ENCODE measurements around the gene C16orf54.
"Not testable (repeated sequence)": the region's sequence is repeated elsewhere in the genome, so short reads cannot be mapped to it uniquely, and the experiment has no call there.

The C16orf54 gene

GRCh38 chr16:29766571-29766970, 20.8 kb upstream of the C16orf54 start:
- DNase-seq: no peak

- DNase-seq: no peak
These were observed 19.6 kb upstream of the C16orf54 start for GRCh38 chr16:29765167-29766032.

GRCh38 chr16:29763326-29763725, 17.5 kb upstream of the C16orf54 start:
- no peak for DNase-seq

DNA sequence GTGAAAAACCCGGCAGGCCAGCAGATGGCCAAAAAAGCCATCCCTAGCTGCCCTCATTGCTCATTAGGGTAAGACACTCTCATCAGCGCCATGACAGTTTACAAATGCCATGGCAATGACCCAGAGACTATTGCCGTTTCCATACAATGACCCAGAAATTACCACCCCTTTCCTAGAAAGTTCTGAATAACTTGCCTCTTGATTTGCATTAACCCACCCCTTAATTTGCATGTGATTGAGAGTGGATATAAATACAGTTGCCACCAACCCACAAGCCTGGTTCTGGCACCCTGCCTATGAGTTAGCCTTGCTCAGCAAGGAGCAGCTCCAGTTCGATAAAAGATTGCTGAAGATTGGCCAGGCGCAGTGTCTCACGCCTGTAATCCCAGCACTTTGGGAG, 16.1 kb upstream of the C16orf54 start:
- no peak for DNase-seq

DNA sequence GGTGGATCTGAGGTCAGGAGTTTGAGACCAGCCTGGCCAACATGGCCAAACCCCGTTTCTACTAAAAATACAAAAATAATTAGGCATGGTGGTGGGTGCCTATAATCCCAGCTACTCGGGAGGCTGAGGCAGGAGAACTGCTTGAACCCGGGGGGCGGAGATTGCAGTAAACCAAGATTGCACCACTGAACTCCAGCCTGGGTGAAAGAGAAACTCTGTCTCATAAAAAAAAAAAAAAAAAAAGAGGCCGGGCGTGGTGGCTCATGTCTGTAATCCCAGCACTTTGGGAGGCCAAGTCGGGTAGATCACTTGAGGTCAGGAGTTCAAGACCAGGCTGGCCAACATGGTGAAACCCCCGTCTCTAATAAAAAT, 15.5 kb upstream of the C16orf54 start:
- not testable (repeated sequence) for DNase-seq

DNA sequence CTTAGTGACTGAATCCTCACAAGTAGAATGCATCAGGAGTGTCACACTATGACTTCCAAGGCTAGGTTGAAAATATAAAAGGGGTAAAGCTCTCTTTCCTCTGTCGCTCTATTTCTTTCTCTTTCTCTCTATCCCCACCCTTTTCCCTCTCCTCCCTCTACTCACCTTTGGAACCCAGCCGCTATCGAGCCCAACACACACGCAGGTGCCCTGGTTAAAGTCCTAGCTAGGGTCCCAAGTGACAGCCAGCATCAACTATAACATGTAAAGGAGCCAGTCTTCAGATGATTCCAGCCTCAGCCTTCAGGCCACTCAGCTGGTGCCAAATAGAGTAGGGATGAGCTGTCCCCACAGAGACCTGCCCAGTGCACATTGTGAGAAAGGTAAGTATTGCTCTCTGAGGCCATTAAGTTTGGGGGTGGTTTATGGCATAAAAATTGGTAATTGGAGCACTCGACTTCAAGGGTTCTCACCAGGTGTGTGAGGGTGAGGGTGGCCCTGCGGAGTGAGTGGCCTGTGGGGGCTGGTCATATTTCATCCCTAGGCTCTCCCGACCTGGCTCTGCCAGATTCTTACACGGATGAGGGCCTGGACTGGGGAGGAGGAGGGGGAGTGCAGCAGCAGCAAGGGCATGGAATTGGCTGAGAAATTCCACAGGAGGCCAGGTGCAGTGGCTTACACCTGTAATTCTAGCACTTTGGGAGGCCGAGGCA, 14.9 kb upstream of the C16orf54 start:
- no peak for DNase-seq

- no peak for DNase-seq
These were observed 12.2 kb upstream of the C16orf54 start for GRCh38 chr16:29757950-29758466.

DNA sequence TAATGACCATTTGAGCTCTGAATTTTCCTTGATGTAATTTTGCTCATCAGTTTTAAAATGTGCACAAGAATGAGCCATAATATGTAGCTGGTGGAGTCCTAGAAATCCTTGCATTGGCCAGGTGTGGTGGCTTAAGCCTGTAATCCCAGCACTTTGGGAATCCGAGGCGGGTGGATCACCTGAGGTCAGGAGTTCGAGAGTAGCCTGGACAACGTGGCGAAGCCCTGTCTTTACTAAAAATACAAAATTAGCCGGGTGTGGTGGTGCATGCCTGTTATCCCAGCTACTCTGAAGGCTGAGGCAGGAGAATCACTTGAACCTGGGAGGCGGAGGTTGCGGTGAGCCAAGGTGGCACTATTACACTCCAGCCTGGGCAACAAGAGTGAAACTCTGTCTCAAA, 11.3 kb upstream of the C16orf54 start:
- DNase-seq: not testable (repeated sequence)

DNA sequence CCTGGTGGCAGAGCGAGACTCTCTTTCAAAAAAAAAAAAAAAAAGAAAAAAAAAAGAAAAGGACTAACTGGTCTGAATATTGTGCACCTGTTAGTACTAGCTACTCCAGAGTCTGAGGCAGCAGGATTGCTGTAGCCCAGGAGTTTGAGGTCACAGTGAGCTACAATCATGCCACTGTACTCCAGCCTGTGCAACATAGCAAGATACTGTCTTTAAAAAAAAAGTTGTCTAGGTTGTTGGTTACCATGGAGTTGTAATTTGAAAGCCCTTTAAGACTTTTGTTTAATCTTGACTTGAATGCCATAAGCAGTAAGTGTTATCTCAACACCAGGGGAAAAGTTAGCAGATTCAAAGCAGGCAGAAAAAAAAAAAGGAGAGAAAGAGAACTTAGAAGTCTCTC, 10.9 kb upstream of the C16orf54 start:
- no peak for DNase-seq

GRCh38 chr16:29753516-29753915, 7.7 kb upstream of the C16orf54 start:
- DNase-seq: no peak

DNA sequence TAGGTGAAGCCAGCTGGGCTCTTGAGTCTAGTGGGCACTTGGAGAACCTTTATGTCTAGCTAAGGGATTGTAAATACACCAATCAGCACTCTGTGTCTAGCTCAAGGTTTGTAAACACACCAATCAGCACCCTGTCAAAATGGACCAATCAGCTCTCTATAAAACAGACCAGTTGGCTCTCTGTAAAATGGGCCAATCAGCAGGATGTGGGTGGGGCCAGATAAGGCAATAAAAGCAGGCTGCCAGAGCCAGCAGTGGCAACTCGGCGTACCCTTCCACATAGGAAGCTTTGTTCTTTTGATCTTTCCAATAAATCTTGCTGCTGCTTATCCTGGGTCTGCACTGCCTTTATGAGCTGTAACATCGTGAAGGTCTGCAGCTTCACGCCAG, 3.0 kb upstream of the C16orf54 start:
- DNase-seq: not testable (repeated sequence)

DNA sequence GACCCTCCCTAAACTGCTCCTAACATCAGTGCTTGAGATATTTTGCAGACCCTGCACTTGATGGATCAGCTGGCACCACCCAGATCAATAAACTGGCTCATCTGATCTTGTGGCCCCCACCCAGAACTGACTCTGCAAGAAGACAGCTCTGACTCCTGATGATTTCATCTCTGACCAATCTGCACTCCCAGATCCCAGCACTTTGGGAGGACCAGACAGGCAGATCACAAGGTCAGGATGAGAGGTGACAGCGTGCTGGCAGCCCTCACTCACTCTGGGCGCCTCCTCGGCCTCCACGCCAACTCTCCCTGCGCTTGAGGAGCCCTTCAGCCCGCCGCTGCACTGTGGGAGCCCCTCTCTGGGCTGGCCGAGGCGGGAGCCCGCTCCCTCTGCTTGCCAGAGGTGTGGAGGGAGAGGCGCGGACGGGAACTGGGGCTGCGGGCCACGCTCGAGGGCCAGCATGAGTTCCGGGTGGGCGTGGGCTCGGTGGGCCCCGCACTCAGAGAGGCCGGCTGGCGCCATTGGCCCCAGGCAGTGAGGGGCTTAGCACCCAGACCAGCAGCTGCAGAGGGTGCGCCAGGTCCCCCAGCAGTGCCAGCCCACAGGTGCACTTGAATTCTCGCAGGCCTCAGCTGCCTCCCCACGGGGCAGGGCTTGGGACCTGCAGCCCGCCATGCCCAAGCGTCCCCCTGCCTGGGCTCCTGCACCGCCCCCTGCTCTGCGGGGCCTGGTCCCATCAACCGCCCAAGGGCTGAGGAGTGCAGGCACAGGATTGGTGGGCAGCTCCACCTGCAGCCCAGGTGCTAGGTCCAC, 2.4 kb upstream of the C16orf54 start:
- DNase-seq: no peak

DNA sequence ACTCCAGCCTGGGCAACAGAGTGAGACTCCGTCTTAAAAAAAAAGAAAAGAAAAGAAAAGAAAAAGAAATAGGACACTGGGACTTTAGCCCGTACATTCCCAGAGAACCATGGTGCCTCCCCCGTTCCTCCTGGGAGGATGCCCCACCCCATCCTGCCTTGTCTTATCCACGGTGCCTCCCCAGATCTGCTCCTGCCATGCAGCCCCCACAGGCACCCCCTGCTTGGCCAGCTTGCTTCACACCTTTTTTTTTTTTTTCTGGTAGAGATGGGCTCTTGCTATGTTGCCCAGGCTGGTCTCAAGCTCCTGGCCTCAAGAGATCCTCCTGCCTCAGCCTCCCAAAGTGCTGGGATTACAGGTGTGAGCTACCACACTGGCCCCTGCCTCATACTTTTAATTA, 728 bp upstream of the C16orf54 start:
- DNase-seq: not testable (repeated sequence)

- no peak for DNase-seq
These were observed 503 bp downstream of the C16orf54 start for GRCh38 chr16:29745121-29745852.

DNA sequence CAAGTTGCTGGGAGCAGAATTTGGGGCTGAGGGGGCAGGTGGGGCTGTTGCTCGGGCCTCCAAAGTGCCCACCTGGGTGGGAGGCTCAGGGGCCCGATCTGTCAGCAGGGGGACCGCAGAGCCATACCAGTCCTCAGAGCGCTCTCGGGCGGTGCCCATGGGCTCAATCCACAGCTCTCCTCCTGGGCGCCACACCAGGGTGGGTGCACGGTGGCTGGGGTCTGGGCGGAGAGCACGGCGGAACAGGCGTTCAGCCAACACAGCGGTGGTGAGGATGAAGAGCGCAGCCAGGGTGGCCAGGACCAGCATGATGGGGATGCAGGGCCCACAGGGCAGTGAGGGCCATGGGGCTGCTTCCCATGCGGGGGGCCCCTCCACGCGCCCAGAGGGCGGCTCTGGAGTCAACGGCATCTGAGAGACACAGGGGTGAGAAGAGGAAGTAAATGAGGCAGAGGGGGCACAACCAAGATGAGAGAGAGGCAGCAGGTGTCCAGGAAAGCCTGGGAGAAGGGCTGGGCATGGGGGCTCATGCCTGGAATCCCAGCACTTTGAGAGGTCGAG, 1.2 kb downstream of the C16orf54 start:
- DNase-seq: no peak

DNA sequence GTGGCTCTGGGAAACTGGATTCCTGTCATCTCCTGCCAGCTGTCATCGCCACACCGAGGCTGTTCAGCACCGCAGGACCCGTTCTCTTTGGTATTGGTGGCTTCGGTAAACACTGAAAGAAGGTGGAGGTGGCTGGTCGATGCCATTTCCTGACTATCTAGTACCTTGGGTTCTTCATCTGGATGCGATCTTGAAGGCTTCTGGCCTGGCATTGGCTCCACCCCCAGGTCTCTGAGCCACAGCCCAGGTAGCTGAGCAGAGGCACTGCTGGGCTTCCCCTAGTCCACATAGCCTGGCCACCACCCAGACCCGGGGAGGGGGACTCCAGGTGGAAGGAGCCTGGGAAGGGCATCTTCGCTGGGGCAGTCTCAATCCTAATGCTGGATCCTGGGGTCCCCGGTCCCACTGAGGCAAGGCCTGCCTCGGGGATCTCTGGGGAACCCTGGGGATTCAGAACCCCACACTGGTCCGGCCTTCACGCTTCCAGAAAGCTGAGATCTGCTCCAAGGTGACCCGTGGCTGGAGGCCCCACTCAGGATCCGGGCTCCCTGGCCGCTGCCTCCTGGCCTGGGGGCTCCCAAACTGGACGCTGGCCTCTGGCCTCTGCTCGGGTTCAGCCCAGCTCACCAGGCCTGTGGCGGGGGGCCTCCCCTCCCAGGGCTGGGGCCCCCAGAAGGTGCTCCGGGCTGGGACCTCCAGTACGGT, 1.8 kb downstream of the C16orf54 start:
- DNase-seq: no peak

- no peak for DNase-seq
These were observed 2.3 kb downstream of the C16orf54 start for GRCh38 chr16:29743475-29743826.

DNA sequence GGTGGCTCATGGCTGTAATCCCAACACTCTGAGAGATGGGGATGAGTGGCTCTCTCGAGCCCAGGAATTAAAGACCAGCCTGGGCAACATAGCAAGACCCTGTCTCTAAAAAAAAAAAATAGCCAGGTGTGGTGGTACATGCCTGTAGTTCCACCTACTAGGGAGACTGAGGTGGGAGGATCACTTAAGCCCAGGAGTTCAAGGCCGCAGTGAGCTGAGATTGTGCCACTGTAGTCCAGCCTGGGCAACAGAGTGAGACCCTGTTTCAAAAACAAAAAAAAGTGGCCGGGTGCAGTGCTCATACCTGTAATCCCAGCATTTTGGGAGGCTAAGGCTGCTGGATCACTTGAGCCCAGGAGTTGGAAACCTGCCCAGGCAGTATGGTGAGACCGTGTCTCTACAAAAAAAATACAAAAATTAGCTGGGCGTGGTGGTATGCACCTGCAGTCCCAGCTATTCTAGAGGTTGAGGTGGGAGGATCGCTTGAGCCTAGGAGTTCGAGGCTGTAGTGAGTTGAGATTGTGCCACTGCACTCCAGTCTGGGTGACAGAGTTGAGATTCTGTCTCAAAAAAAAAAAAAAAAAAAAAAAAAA, 3.0 kb downstream of the C16orf54 start:
- peak; percentile 42 for DNase-seq

- not testable (repeated sequence) for DNase-seq
These were observed 5.2 kb downstream of the C16orf54 start for GRCh38 chr16:29740630-29741015.

DNA sequence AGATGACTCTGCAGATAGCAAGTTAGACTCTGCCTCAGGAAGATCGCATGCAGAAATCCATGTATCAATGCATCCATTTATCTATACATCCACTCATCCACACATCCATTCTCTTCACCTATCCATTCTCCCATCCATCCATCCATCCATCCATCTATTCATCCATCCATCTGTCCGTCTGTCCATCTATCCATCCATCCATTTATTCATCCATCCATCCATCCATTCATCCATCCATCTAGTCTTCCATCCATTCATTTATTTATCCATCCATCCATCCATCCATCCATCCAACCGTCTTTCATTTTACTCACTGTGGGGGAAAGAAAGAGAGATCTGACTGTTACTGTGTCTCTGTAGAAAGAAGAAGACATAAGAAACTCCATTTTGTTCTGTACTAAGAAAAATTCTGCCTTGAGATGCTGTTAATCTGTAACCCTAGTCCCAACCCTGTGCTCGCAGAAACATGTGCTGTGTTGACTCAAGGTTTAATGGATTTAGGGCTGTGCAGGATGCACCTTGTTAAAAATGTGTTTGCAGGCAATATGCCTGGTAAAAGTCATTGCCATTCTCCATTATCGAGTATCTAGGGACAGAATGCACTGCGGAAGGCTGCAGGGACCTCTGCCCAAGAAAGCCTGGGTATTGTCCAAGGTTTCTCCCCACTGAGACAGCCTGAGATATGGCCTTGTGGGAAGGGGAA, 5.7 kb downstream of the C16orf54 start:
- not testable (repeated sequence) for DNase-seq

GRCh38 chr16:29738514-29738913, 7.3 kb downstream of the C16orf54 start:
- DNase-seq: no peak
